HG03175 (cell line): ENCODE results near the gene ACTMAP.
"Not testable (repeated sequence)": the region's sequence is repeated elsewhere in the genome, so short reads cannot be mapped to it uniquely, and the experiment has no call there.

Source experiments
- ATAC-seq: cut with Tn5 transposase; IDR thresholded peaks from one replicate; pipeline ENCODE4 v1.9.1; 2021; ENCODE audit warnings: mild to moderate bottlenecking, moderate library complexity; ENCODE audit not compliant: unreplicated experiment

The ACTMAP gene

DNA sequence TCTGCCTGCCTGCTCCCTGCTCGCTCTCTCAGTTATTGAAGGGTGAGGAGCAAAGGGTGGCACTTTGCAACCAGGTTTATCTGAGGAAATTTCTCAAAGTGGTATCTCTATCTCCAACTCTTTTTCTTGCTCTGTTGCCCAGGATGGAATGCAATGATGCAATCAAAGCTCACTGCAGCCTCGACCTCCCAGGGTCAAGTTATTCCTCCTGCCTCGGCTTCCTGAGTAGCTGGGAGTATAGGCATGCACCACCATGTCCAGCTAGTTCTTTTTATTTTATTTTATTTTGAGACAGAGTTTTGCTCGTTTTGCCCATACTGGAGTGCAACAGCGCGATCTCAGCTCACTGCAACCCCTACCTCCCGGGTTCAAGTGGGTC, 4.9 kb downstream of the ACTMAP start:
- ATAC-seq, result no peak

DNA sequence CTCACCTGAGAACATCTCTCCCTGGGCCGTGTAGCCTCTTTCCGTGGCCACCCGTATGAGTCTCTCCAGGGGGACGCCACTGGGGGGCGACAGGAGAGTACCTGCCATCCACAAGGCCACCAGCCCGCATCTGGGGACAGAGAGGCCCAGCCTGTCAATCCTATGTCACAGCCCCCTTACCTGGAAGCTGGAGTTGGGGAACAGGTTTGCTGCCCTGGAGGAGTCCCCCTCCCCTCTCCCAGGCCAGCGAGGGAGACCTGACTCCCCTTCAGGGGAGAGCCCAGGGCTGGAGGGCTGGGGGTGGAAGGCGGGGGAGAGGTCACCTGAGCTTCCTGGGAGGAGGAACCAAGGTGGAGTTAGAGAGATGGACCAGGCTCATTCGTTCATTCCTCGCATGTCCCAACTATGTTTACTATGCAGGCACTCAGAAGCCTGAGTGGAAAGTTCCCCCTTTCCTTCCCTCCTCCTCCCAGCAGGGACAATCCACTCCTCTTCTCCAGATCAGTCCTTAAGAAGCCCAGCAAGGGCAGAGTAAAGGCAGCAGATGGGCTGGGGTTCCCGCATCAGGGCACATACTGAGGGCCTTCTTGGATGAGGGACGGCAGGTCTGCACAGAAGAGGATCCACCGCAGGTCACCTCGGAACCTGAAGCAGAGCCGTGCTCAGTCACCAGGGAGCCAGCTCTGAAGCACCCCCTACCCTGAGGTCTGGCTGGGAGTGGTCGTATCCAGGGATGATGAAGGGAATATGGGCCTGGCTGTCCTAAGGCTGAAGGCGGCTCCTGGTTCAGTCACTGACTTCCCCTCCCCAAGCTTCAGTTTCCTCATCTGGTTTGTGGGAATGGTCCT, 5.5 kb downstream of the ACTMAP start:
- no peak for ATAC-seq

DNA sequence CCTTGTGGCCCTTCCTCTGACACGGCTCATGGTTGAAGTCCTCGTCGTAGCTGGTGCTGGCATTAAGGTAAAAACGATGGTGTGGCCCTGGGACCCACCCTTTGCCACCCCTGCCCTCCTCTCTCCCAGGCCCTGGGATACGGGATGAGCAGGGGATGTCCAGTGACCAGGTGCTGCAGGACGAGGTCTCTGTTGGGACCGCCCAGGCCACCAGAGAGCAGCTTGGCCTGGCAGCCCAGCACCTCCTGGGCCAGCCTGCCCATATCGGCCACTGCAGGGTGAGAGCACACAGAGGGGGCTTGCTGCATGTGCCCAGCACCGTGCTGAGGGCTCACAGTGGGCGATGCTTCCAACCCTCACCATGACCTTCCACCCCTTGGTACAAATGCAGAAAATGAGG, 6.4 kb downstream of the ACTMAP start:
- no peak for ATAC-seq

DNA sequence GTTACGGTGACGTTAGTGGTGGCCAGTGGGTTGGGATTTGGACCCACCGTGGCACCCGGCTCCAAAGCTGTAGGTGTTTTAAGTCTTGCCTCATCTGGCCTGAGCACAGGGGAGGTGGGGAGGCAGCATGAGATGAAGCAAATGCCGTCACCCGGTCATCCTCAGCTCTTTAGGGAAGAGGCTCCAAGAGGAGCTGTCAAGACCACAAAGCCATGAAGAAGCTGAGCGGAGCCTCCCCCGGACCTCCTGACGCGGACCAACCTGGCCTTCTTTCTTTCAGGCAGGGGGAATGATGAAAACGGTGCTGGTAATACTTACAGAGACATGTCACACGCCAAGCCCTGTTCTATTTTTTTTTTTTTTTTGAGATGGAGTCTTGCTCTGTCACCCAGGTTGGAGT, 7.4 kb downstream of the ACTMAP start:
- no peak for ATAC-seq

DNA sequence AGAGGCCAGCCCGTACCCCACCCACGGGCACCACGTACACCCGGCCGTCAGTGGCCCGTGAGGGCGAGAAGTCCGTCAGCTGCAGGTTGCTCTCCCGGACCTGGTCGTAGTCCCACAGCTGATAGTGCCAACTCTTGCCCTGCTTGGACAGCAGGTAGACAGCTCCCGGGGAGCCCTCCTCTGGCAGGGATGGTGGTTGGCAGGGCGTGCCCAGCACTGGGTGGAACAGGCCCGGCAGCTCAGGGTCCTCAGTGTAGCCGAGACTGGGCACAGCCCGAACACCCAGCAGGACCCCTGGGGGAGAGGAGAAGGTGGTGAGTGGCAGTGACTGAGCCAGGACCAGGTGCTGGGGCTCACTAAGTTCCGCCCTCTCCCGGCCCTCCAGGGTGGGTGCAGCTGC, 7.8 kb downstream of the ACTMAP start:
- no peak for ATAC-seq

DNA sequence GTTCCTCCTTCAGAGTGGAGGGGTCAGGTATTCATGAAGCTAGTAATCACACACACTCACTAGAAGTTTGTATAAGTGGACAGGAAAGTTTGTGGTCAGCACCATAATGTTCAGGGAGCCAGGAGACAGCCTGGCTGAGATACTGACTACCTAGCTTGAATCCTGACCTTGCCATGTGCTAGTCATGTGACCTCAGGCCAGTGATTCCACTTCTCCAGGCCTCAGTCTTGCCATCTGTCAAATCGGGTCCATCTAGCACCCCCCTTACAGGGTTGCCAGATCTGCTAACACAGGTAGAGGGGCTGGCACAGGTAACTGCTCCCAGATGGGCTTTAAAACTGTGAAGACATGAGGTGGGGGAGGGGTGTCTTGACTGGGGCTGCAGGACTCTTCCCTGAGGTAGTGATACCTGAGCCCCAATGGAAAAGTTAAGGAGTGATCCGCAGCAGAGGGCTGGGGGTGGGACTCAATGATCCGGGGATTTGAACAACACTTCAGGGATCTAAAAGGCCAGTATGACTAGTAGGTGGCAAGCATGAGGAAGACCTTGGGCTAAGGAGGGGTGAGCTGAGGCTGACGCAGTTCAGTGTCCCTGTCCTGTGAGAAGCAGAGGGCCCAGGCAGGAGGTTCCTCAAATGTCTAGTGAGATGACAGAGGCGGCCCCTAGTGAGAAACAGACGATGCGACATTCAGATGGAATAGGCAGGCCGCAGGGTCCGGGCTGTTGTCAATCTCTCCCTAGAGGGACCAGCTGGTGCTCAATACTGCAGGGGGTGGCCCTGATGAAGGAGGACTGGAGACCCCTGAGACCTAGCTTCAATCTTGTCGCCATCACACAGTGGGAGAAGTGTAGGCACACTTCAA, 8.5 kb downstream of the ACTMAP start:
- no peak for ATAC-seq

DNA sequence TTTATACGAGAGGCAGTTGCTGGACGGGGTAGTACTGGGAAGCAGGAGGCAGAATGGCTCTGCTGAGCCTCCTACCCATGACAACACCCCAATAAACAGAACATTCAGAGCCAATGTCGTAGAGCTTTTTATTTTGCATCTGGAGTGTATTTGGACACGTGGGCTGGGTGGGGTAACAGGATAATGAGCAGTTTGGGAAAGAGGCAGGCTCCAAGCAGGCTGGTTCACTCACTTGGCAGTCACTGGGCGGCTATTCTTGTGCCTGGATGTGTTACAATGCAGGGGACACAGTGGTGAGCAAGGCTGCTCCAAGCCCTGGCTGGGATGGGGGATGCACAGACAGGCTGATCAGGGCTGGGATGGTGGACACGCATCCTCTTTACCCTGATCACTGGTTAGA, 9.5 kb downstream of the ACTMAP start:
- ATAC-seq, result no peak

DNA sequence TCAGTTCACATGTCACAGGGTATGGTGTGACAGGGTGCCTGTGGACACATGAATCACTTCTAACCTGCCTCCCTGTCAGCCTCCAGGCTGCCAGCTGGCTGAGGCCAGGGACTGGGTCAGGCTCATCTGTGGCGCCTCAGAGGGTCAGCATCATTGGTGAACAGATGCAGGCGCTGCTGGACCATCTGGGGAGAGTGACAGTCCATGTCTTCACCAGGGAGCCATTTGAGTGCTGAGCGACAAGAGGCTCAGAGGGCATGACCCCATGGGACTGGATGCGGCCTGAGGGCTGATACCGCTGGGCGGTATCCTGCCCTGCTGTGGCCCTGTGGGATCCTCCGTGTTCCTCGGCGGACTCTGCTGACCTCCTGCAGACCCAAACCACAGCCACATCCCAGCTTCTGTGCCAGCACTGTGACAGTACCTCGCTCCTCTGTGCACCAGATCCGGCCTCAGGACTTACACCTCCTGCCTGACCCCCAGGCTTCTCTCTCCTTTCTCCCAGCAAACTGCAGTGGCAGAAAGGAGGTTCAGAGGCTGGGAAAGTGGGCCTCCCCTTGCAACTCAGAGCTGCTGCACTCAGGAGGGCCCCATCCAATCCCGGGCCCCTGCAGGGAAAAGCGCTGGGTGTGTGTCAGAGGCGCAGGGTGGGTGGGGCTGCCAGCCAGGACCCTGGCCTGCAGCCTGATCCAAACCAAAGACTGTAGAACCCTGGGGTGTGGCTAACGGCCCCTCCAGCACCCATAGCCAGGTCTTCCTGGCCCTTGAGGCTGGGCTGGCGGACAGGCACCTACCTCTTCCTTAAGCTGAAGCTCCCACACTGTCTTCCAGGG, 10.2 kb downstream of the ACTMAP start:
- no peak for ATAC-seq

DNA sequence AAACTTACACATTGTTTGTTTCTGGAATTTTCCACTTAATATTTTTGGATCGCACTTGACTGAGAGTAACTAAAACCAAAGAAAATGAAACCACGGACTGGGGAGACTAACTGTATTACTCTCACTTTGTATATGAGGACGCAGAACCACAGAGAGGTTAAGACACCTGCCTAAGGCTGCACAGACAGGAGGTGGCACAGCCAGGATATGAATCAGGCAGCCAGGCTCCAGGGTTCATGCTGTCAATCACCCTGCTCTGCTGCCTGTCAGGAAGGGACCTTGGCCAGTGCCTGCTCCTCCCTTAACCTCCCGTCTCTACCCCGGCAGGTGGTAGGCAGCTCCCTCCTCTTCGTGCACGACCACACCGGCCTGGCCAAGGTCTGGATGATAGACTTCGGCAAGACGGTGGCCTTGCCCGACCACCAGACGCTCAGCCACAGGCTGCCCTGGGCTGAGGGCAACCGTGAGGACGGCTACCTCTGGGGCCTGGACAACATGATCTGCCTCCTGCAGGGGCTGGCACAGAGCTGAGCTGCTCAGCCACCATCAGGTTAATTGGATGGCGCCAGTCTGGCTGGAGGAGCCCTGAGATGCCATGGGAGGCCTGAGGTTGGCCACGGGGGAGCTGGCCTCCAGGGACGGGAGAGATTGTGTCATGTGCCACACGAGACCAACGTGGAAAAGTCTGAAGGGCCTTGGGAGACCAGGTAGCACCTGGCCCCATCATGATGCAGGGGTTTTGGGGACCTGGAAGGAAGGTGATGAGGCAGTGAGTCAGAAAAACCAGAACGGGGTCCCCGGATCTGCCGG, 11.0 kb downstream of the ACTMAP start:
- ATAC-seq, result no peak

DNA sequence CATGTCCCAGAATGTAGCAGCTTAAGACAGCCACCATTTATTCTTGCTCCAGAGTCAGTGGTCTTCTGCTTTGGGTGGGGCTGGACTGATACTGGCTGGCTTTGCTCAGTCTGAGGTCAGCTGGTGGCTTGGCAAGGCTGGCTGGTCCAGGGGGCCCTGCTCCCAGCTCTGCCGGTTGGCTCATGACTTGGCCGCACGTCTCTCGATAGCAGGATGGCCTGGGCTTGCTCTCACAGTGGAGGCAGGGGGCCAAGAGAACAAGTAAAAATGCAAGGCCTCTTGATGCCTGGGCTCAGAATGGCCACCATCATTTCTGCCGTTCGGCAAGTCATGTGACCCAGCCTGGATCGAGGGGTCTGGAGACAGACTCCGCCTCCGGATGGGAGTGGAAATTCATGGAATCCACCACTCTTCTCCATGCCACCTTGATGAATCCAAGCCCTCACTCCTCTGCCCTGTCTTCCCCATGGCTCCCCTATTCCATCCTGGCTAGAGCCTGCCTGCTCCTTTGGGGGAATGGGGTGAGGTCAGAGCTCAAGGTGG, 13.1 kb downstream of the ACTMAP start:
- no peak for ATAC-seq

DNA sequence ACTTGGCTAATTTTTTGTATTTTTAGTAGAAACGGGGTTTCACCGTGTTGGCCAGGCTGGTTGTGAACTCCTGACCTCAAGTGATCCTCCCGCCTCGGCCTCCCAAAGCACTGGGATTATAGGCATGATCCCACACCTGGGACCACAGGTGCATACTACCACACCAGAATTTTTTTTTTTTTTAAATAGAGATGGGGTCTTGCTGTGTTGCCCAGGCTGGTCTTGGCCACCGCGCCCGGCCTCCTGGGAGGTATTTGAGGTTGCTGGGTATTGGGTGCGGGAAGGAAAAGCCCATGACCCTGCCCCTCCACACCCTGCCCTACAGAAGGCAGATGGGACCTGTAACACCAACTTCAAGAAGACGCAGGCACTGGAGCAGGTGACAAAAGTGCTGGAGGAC, 13.6 kb downstream of the ACTMAP start:
- ATAC-seq, result no peak

DNA sequence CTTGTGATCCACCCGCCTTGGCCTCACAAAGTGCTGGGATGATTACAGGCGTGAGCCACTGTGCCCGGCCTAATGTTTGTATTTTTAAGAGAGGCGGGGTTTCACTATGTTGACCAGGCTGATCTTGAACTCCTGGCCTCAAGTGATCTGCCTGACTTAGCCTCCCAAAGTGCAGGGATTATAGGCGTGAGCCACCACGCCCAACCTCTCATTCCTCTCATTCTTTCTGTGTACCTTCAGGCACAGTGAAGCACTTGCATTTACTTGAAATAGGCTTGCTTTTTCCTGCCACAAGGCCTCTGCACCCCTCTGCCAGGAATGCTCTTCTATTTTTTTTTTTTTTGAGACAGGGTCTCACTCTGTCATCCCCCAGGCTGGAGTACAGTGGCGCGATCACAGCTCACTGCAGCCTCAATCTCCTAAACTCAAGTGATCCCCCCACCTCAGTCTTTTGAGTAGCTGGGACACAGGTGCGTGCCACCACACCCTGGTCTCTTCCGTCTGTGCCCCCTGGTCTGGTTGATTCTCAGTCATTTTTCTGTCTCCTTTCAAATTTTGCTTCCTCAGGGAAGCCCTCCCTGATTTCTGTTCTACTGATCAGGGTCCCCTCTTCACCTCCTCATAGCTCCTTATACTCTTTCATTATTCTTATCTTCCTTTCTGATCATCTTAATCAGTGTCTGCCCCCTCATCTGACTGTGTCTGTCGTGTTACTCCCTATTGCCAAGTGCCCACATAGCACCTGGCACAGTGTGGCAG, 15.1 kb downstream of the ACTMAP start:
- ATAC-seq, result no peak

DNA sequence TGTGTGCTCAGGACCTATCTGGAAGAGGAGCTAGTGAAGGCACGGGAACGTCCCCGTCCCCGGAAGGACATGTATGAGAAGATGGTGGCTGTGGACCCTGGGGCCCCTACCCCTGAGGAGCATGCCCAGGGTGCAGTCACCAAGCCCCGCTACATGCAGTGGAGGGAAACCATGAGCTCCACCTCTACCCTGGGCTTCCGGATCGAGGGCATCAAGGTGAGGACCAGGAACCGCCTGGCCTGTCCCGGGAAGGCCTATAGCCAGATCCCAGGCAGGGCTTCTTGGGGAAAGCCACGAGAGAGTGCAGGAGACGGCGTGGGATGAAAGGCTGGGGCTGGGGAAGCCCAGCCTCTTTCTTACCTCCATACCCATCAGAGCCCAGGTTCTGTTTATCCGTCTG, 17.1 kb downstream of the ACTMAP start:
- no peak for ATAC-seq

- not testable (repeated sequence) for ATAC-seq
These were observed 18.0 kb downstream of the ACTMAP start for GRCh38 chr19:40732304-40732703.

- not testable (repeated sequence) for ATAC-seq
These were observed 20.2 kb downstream of the ACTMAP start for GRCh38 chr19:40730065-40730464.

DNA sequence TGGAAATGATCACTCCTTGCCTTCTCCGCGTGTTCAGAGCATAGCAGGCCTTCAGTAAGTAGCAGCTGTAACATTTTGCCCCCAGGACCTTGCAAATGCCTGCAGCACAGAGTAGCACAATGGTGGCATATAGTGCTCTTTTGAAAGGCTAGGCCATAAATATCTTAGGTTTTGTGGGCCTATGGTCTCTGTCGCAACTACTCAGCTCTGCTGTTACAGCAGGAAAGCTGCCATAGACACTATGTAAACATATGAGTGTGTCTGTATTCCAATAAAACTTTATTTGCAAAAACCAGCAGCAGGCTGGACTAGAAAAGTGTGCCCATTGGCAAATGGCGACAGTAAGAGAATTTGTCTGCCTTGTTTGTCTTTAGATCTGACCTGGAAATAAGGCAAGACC, 24.0 kb downstream of the ACTMAP start:
- no peak for ATAC-seq

- no peak for ATAC-seq
These were observed 25.4 kb downstream of the ACTMAP start for GRCh38 chr19:40724855-40725254.

- no peak for ATAC-seq
These were observed 26.0 kb downstream of the ACTMAP start for GRCh38 chr19:40724315-40724714.

DNA sequence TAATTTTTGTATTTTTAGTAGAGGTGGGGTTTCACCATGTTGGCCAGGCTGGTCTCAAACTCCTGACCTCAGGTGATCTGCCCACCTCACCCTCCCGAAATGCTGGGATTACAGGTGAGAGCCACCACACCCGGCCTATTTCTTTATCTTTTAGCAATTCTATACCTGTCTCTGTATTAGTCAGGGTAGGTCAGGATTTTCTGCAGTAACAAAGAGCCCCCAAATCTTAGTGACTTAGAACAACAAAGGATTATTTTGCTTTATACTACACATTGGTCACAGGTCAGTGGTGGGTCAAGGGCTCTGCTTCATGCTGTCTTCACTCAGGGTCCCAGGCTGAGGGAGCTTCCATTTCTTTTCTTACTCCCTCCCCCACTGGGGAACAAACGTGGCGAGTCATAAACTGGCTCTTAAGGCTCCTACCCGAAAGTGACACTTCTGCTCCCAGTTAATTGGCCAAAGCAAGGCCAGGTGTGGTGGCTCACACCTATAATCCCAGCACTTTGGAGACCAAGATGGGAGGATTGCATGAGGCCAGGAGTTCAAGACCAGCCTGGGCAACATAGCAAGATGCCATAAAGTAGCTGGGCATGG, 26.5 kb downstream of the ACTMAP start:
- no peak for ATAC-seq
